Measurements from ENCODE around the gene PAFAH1B2.

GRCh38 chr11:117160826-117161225 is 16.7 kb downstream of the PAFAH1B2 start:
- TF ChIP-seq POLR2AphosphoS5 (IDR thresholded peaks at IDR 0.05) (no peak), POLR2A (IDR thresholded peaks at IDR 0.05) (no peak)
- TF ChIP-seq, protein P1, sequence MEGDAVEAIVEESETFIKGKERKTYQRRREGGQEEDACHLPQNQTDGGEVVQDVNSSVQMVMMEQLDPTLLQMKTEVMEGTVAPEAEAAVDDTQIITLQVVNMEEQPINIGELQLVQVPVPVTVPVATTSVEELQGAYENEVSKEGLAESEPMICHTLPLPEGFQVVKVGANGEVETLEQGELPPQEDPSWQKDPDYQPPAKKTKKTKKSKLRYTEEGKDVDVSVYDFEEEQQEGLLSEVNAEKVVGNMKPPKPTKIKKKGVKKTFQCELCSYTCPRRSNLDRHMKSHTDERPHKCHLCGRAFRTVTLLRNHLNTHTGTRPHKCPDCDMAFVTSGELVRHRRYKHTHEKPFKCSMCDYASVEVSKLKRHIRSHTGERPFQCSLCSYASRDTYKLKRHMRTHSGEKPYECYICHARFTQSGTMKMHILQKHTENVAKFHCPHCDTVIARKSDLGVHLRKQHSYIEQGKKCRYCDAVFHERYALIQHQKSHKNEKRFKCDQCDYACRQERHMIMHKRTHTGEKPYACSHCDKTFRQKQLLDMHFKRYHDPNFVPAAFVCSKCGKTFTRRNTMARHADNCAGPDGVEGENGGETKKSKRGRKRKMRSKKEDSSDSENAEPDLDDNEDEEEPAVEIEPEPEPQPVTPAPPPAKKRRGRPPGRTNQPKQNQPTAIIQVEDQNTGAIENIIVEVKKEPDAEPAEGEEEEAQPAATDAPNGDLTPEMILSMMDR (IDR thresholded peaks at IDR 0.05 in 8 of 11, conservative IDR thresholded peaks at IDR 0.05 in 3 of 11) = no peak
